GM18505 (cell line): ENCODE data around the gene HCN4.
"Not testable (repeated sequence)": the region's sequence is repeated elsewhere in the genome, so short reads cannot be mapped to it uniquely, and the experiment has no call there.

Experiments
- ATAC-seq: cut with Tn5 transposase; IDR thresholded peaks from one replicate; pipeline ENCODE4 v1.9.1; 2021; ENCODE audit not compliant: unreplicated experiment
- POLR2A ChIP-seq: IDR thresholded peaks from 4 replicates; pipeline ENCODE4 v1.6.1; 2011; ENCODE audit warnings: borderline replicate concordance; ENCODE audit not compliant: insufficient read depth, insufficient read length; ENCODE audit errors: extremely low read depth

HCN4 gene

DNA sequence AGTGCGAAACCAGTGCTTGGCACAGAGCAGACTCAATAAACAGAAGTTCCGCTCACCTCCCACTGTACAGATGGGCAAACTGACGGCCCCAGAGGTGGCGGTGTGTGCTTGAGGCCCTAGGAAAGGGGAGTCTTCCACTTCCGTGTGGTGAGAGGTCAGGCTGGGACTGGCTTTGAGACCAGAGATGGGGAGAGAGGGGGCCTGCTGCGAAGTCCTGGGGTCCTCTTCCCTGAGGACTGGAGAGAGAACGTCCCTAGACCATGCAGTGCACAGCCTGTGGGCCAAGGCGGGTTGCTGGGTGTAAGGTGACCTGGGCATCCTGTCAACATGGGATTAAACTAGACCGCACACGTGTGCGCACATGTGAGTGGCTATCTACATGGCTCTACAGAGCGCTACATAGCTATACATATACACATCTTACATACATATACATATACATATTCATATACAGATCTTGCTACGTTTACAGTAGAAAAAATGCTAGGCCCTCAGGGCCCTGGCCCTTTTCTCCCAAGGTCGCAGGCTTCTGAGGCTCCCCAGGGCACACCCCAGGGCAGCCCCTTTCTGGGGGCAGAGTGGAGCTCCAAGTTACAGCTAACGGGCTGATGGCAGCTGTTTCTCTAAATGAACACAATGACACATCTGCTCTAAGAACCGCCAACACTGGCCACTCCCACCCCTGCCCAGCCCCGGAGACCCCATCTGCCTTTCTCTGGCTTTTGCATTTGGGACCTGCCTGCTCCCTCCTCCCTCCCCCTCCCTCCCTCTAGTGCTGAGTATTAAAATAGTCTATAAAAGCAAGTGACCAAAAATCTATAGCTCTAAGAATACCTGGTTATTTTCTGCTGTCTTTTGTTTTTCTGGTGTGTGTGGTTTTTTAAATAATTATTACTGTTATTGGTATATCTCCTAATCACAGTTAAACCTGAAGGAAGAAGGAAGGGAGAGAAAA lies 47.0 kb downstream of the HCN4 start:
- no peak for ATAC-seq

DNA sequence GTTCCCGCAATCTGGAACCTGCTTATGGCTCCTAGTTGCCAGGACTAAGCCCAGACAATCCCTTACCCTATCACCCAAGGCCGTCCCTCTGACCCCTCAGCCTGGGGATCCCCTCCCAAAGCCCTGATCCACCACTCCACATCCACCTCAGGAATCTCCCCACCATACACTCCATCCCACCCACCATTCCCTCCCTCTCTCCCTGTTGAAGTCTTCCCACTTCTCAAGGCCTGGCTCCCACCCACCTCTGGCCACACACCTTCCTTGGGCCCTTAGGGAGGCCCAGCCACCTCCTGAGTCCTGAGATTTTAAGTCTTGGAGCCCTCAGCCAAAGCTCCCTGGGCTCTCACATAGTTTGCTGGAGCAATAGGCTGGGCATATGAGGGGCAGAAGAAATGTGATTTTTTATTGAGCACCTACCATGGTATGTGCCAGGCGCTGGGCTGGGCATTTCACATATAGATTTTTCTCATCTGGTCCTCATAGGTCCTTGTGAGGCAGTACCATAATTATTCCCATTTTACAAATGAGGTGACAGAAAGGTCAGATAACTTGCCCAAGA lies 48.1 kb downstream of the HCN4 start:
- no peak for ATAC-seq

More for the DNA sequence above, 47.0 kb downstream of the HCN4 start:
- TF ChIP-seq POLR2A, result no peak

GRCh38 chr15:73319460-73320245 lies 49.1 kb downstream of the HCN4 start:
- TF ChIP-seq POLR2A, result no peak
- ATAC-seq, result no peak

More for the DNA sequence above, 48.1 kb downstream of the HCN4 start:
- no peak for TF ChIP-seq POLR2A

- no peak for TF ChIP-seq POLR2A
- no peak for ATAC-seq
These were observed 50.1 kb downstream of the HCN4 start for GRCh38 chr15:73318463-73319351.

DNA sequence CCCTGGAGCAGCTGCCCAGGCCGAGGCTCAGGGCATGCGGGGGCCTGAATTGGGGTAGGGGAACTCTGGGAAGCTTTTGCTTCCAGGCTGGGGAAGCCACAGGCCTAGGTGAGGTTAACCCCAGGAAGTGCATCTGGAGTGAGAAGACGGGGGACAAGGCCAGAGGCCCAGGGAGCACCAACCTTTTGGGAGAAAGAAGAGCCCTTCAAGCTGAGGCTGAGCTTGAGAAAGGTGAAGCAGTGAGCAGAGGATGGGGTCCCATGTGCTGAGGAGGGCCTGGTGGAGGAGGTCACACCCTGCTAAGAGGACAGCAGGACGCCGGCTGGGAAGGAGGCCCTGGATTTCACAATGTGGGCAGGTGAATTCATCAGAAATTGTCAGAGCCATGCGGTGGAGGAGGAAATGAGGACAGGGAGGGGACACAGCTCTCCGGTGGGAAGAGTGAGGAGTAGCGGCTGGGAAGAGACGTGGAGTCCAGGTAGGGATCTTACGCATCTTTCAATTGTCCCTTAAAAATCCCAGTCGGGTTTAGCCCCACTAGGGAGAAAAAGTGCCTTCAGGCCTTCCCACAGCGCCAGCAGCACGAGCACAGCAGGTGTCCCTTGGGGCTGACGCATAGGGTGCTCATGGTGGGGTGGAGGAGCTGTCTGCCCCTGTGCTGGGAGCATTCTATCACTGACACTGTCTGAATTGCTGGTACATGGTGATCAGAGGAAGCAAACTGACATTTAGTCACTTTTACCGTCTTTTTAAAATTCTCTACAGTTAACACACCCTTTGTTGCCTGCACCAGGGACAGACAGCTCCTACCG lies 50.9 kb downstream of the HCN4 start:
- no peak for TF ChIP-seq POLR2A
- ATAC-seq, result no peak

- TF ChIP-seq POLR2A, result no peak
- ATAC-seq, result no peak
These were observed 54.9 kb downstream of the HCN4 start for GRCh38 chr15:73313861-73314260.

GRCh38 chr15:73308305-73308704 lies 60.5 kb downstream of the HCN4 start:
- ATAC-seq, result no peak

GRCh38 chr15:73305331-73306211 lies 63.2 kb downstream of the HCN4 start:
- no peak for ATAC-seq
- TF ChIP-seq POLR2A, result no peak

More at GRCh38 chr15:73308305-73308704, 60.5 kb downstream of the HCN4 start:
- TF ChIP-seq POLR2A, result no peak

DNA sequence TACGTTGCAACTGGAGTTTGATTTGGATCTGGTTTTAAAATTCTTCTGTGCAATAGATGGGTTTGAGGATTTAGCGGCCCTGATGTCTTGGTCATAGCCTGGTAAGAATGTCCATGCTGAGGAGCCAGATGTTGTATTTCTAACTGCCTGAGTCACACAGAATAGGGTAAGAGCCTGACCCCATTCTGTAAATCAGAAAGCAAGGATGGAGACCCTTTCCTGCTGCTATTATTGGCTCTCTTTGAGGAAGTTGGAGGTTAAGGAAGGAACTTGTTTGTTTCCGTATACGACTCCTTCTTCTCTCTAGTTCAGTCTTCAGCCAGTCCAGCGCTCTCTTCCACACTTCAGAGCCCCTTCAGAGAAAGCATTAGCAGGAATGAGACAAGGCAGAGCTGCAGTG lies 65.1 kb downstream of the HCN4 start:
- ATAC-seq, result no peak
- no peak for TF ChIP-seq POLR2A

DNA sequence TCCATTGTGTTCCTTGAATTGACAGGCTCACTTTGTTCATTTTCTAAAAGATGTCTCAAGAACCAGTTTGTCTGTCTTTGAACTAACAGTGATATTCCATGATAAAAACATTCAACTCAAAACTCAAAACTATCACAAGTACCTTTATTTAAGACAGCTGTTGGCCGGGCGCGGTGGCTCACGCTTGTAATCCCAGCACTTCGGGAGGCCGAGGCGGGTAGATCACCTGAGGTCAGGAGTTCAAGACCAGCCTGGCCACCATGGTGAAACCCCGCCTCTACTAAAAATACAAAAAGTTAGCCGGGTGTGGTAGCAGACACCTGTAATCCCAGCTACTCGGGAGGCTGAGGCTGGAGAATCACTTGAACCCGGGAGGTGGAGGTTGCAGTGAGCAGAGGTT lies 68.5 kb downstream of the HCN4 start:
- ATAC-seq, result not testable (repeated sequence)
